Stimulated activated CD4-positive, alpha-beta T cell treated with anti-CD3 and anti-CD28 coated beads, TNF-alpha, amount 100 ng/mL, for 1 hour (primary cell): ENCODE measurements around the gene ZGRF1.
A peak's percentile ranks its signal among the peaks of the same experiment; 100 is the strongest.
"Not testable (repeated sequence)": the region's sequence is repeated elsewhere in the genome, so short reads cannot be mapped to it uniquely, and the experiment has no call there.

ENCODE experiments used
- DNase-seq, 3 donors: peaks; one replicate each; pipeline ENCODE4 v3.0.0-alpha.2; 2020; ENCODE audit warnings: low read depth in 3 of 3, low spot score in 1 of 3

Gene ZGRF1

DNA sequence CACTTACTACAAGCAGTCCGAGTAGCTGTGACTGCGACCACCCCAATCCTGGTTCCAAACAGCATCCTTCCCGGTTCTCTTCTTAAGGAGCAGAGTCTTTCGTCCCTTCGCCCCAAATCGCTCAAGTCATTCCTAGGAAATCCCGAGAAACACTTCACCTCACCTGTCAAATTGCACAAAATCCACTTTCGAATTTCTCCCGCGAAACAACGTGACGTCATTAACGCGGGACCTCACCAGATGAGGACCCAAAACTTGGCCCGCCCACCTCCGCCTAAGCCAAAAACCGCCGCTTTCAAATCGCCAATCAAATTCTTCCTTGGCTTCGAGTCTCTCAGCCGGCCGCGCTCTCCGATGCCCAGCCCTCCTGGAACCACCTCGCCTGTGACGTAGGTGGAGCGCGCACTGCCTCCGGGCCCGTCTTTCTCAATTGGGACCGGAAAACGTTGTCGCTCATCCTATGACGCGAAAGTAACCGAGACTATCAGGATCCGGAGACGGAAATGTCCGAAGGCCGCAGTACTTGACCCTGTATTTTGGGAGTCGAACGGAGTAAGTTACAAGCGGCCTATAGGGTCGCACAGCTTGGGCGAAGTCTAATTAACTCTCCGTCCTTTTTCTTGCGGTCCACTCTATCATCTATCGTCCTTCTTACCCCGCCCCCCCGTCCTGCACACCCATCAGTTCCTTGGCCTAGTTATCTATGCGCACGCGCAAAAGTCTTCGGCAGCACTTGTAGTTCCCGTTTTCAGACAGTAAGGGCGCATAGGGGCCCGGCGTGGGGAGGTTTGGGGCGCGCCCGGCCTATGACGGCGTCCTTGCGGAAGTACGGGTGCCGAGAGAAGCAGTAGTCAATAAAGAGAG is at the start of gene ZGRF1, which contains the start of gene LARP7:
ZGRF1 (minus strand) TSS at position 222 of the 864 bp plus-strand sequence. CDS start 3,733 bp downstream, outside the sequence.
LARP7 (plus strand) TSS at position 456 of the 864 bp plus-strand sequence. CDS start 7,527 bp downstream, outside the sequence.
- DNase-seq: peak; percentile 91 to 95 (median 95)

GRCh38 chr4:112680996-112681395 is 44.3 kb upstream of the ZGRF1 start:
- DNase-seq: no peak

- no peak for DNase-seq
Measured at GRCh38 chr4:112677519-112678091, 40.9 kb upstream of the ZGRF1 start.

DNA sequence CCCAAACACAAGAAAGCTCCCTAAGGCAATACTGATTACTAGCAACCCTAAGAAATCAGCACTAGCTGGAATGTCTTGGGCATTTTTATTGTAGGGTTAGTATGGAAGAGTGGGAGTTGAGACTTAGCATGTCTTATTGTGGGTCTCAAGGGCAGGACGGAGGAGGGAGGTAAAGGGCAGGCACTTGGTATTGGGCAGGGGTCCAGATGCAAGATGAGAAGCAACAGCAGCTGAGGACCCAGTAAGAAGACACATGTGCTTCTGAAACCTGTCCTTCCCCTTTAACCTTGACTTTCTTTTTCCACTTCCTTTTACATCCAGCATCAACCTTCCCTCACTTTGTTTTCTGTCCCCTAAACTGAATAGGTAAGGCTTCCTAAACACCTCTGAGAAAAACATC is 37.7 kb upstream of the ZGRF1 start:
- no peak for DNase-seq

GRCh38 chr4:112673686-112674085 is 37.0 kb upstream of the ZGRF1 start:
- DNase-seq: no peak

GRCh38 chr4:112673076-112673475 is 36.4 kb upstream of the ZGRF1 start:
- no peak for DNase-seq

GRCh38 chr4:112668131-112668530 is 31.4 kb upstream of the ZGRF1 start:
- no peak for DNase-seq

DNA sequence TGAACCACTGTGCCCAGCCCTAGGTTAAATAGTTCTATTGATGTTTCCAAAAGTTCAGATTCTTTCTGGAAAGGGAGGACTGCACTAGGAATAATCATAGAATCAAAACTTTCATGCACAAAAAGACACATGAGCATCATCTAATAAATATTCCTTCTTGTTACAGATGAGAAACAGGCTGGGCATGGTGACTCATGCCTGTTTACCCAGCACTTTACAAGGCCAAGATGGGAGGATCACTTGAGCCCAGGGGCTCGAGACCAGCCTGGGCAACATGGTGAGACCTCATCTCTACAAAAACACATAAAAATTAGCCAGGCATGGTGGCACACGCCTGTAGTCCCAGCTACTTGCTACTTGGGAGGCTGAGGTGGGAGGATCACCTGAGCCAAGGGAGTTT is 27.9 kb upstream of the ZGRF1 start:
- no peak for DNase-seq

GRCh38 chr4:112656115-112656514 is 19.4 kb upstream of the ZGRF1 start:
- not testable (repeated sequence) for DNase-seq

DNA sequence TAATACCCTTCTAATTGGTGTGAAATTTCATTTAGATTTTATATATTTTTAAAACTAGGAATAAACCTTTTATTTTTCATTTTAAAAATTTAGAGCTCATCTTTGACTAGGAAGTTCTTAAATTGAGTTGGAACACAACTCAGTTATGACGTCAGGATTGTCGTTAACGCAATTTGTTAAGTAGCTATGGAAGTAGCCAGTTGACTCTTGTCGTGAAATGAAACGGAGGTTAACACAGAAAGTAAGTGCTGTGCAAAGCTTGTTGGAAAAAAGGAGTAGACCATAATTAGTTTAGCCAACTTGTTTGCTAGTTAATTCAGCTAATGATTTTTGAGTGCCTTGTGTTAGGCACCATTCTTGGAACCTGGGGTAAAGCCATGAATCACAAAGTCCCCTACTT is 18.6 kb upstream of the ZGRF1 start:
- DNase-seq: no peak

DNA sequence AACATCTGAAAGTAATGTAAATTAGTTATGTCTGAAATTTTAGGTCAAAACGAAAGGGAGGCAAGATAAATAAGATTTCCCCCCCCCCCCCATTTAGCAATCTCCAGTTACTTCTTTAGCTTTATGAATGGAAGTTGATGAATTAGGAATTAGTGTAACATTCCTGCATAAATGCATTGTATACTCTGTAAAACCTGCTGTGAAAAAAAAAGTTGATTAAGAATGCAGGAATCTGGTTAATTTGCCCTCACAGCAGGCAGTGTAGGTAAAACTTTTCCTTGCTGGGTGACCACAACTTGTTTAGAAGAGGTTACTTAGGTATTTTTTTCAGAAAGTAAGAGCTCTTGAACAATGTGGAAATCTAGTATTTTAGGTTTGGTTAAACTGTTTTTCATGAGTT is 15.5 kb upstream of the ZGRF1 start:
- DNase-seq: no peak

DNA sequence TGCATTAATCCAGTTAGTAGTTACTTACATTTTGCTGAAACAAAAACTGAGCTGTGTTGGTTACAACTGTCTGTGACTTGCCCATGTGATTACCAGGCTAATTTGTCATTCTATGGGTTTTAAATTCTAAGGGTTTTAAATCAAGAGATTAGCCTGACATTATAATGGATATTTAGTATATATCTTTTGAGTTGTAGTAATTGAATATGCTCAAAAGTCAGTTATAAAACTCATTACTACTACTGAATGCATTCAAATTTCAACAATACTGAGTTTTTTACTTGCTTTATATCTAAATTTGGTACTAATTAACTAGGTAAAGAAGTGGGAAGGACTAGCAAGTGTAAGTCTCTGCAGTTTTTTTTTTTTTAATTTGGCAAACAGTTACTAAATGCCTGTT is 14.9 kb upstream of the ZGRF1 start:
- no peak for DNase-seq

GRCh38 chr4:112650332-112650731 is 13.6 kb upstream of the ZGRF1 start:
- DNase-seq: no peak

- no peak for DNase-seq
Measured at GRCh38 chr4:112649055-112649408, 12.3 kb upstream of the ZGRF1 start.

GRCh38 chr4:112648263-112649054 is 11.8 kb upstream of the ZGRF1 start:
- no peak for DNase-seq

GRCh38 chr4:112647785-112648184 is 11.1 kb upstream of the ZGRF1 start:
- DNase-seq: no peak

DNA sequence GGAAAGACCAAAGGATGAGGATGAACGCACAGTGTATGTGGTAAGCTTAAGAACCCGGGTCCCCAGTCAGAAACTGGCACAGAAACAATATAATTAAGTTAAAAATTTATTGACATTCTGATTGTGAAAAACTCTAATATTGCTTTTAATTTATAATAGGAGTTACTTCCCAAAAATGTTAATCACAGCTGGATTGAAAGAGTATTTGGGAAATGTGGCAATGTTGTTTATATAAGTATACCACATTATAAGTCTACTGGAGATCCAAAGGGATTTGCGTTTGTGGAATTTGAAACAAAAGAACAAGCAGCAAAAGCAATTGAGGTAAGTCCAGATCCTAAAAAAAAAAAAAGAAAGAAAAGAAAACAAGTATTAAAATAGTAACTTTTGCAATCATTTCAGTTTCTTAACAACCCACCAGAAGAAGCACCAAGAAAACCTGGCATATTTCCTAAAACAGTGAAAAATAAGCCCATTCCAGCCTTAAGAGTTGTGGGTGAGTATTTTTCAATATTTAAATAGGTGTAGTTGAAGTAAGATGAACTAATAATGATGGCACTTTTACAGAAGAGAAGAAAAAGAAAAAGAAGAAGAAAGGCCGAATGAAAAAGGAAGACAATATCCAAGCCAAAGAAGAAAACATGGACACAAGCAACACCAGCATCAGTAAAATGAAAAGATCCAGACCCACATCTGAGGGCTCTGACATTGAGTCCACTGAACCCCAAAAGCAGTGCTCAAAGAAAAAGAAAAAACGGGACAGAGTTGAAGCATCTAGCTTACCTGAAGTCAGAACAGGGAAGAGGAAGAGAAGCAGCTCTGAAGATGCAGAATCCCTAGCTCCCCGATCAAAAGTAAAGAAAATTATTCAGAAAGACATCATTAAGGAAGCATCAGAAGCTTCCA is 10.2 kb upstream of the ZGRF1 start:
- DNase-seq: no peak

DNA sequence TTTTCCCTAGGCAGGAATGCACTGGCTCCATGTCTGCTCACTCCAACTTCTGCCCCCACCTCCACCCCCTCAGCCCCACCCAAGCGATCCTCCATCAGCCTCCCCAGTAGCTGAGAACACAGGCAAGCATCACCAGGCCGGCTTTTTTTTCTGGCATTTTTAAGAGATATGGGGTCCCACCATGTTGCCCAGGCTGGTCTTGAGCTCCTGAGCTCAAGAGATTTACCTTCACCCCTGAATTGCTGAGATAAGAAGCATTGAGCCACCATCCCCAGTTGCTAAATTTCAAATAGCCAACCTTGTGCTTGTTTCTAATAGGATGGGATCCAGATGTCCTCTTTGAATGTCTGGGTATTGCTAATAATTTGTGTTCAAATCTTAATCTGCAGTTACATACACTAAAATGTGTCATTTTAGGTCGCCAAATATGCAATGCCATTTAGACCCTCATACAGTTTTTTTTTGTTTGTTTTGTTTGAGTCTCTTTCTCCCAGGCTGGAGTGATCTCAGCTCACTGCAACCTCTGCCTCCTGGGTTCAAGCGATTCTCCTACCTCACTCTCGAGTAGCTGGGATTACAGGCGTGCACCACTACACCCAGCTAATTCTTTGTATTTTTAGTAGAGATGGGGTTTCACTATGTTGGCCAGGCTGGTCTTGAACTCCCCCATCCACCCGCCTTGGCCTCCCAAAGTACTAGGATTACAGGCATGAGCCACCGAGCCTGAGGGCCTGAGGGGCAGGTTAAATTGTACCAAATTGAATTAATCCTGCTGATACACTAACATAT is 9.0 kb upstream of the ZGRF1 start:
- no peak for DNase-seq

GRCh38 chr4:112644595-112645535 is 8.2 kb upstream of the ZGRF1 start:
- not testable (repeated sequence) for DNase-seq
